HG03097 (cell line): Measurements from ENCODE around the gene CA14.
A peak's percentile ranks its signal among the peaks of the same experiment; 100 is the strongest.
"Not testable (repeated sequence)": the region's sequence is repeated elsewhere in the genome, so short reads cannot be mapped to it uniquely, and the experiment has no call there.

ENCODE experiments used
- ATAC-seq: cut with Tn5 transposase; IDR thresholded peaks from one replicate; pipeline ENCODE4 v1.9.1; 2021; ENCODE audit not compliant: unreplicated experiment, low FRiP score

Gene CA14

DNA sequence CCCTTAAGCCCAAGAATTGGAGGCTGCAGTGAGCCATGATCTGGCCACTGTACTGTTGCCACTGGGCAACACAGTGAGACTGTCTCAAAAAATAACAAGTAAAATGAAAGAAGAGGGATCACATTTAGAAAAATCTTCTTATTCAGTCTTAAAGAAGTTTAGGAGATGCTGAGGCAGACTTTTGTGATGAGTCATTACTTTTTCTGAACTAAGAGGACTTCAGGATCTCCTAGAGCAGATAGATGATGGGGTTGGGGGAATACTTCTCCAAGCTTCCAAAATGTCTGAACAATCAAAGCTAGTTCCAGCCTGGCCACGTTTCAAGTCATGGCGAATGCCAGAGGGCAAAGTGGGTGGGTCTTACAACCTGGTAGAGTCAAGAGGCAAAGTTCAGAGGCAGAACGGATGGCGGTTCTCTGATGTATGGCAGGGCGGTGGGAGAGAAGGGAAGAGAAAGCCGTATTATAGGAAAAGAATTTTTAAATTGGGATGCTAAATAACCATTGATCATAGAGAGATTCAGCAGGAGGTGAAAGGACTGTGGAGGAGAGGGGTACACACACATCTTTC, 22.6 kb downstream of the CA14 start:
- ATAC-seq, result no peak

DNA sequence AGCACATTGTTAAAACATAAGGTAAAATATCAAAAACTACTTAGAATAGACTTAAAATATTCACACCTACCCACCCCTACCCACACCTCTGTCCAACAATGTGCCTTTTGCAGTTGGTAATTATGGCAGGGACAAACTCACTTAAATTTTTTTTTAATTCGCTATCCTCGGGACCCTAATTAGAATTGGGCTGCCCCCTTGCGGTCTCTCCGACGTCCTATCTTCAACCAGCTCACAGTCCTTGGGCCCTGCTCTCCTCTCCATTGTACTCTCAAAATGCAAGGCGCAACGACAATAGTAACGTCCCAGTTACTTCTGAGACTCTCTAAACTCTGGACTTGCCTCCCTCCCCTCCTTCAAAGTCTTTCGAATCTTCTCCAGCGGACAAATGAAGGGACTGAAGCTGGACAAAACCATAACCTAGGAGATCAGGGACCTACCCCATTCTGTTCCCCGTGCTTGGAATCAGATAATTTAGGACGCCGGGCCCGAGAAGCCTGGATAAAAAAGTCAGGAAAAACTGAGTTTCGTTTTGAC, 23.7 kb downstream of the CA14 start:
- no peak for ATAC-seq

DNA sequence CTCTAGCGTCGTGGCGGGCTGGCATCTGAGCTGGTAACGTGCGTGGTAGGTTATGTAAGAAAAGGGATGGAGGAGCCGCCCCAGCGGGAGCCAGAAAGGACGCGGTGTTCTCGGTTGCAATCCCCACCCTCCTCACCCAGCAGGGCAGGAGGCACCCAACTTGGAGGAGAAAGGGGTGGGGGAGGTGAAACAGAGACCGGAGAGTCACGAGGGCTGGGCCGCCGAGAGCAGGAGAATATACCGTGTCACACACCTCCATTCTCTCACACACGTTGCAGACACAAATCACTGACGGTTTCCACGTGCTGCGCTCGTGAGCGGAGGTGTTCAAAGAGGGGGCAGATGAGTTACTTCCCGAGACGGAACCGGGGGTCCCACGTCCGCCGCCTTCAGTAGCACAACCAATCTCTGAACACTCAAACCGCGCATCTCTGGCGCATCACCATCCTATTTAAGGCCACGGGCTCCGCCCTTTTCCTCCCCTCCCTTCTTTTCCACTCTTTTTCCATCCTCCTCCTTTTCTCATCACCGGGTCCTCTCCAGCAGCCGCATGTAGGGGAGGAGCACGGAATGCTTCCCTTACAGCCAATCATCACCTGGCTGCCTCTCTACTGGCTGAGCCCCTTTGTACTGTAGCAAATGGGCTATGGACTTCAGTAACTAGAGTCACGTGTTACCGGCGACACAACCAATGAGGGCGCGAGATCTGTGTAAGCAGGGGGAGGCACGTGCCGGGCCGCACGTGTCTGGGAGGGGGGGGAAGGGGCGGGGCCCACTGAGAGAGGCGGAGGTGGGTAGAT, 24.4 kb downstream of the CA14 start, which contains the start of gene CIART:
Gene CIART, plus strand, starts transcription at position 797 of the 800 bp plus-strand sequence. CDS start 714 bp downstream, outside the sequence.
- peak; percentile 89 for ATAC-seq

DNA sequence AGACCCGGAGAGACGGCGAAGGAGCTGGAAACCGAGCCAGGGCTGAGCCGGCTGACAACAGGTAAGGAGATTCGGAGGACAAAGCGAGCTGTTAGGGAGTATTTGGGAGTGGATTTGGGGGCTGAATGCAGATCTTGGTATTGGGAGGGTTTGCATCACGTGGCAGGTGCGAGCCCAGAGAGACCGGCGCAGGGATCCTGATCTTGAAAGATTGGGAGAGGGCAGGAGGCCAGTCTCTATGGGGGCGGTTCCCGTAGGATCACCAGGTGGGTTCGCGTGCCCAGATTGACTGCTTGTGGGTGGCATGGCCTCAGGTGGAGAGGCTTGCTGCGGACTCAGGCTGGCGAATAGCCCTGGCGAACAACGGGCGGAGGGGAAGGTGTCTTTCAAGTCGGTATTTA, 25.0 kb downstream of the CA14 start:
- ATAC-seq, result no peak

DNA sequence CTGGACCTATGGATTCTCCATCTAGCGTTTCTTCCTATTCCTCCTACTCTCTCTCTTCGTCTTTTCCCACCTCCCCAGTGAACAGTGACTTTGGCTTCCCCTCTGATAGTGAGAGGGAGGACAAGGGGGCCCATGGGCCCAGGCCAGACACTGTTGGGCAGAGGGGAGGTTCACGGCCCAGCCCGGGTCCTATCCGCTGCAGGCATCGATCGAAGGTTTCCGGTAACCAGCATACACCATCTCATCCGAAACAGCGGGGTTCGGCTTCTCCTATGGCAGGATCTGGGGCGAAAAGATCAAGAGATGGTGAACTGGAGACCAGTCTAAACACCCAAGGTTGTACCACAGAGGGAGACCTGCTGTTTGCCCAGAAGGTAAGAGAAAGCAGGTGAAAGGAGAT, 25.7 kb downstream of the CA14 start:
- no peak for ATAC-seq

DNA sequence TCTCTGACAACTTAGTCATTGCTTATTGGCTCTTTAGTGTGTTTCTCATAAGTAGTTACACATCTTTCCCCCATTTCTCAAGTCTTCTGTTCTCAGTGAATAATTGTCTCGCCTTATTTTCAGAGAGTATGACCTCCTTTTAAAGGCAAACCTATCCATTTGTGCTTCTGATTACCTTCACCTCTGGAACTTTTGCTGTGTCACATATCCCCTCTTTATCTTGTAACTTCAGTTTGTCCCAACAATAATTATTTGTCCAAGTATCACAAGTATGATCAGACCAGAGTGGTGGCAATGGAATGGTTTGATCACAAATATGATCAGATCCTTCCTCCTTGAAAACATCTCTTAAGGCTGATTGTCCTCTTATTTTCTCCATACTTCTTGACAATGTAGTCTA, 30.8 kb downstream of the CA14 start:
- ATAC-seq, result no peak

DNA sequence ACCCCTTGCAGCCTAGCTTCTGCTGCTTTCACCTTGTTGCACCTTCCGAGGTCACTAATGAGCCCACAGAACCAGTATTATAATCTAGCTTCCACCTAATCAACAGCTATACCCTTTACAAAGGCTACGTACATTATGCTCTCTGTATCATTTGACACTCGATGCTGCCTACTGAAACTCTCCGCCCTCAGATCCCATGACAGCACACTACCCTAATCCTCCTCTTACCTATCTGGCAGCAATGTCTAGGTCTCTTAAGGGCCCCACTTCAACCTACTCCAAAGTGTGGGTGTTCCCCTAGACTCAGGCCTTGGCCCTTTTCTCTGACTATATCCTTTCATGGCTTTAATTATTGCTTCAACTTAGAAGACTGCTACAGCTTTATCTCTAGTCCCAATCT, 31.2 kb downstream of the CA14 start:
- ATAC-seq, result no peak

DNA sequence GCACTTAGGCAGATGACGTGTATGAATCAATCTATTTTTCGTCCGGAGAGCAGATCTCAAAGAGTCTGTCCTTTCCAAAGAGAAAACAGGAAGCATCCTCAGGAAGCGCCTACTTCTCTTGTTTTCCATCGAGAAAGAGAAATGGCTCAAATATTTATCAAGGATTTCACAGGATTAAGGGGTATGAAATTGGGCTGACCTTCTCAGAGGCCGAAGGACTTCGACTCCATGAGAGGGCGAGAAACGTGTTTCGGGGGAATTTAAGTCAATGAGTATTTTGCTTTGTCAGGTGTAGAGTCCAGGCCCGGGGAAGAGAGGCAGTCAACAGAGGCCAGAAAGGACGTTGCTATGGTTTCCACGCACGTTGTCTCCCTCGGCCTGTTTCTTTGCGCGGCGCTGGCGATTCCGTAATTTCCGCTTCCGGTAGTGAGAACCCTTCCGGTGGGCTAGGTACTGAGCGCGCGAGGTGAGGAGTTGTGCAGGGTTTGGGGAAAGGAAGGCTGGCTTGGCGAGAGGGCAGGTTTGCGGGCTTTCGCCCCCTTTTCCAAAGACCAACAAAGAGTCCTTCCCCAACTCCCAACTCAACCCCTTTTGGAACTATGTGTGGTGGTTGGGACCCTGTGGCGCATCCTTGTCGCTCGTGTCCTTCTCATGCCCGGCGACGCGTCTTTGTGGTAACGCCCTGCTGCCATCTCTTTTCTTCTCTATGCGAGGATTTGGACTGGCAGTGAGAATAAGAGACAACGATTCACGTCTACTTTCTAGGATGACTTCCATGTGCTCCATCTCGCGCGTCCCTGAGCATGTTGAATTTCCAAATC, 36.1 kb downstream of the CA14 start, which contains the start of gene MRPS21:
Gene MRPS21, plus strand, starts transcription at position 429 of the 821 bp plus-strand sequence. CDS start 506 bp downstream, outside the sequence.
- ATAC-seq, result peak; percentile 85

DNA sequence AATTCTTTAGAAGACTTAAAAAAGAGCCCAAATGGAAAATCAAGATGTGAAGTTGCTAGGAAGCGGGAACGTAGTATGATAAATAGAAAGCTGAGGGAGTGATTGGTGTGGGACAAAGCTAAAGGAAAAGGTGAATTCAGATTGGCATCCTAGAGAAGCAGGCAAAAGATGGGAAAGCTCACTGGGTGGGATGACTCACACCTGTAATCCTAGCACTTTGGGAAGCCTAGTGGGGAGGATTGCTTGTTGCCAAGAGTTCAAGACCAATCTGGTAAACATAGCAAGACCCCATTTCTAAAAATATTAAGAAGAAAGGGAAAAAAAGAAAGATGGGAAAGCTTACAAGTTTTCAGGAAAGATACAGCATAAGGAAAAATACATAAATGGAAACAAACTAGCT, 37.9 kb downstream of the CA14 start:
- no peak for ATAC-seq

DNA sequence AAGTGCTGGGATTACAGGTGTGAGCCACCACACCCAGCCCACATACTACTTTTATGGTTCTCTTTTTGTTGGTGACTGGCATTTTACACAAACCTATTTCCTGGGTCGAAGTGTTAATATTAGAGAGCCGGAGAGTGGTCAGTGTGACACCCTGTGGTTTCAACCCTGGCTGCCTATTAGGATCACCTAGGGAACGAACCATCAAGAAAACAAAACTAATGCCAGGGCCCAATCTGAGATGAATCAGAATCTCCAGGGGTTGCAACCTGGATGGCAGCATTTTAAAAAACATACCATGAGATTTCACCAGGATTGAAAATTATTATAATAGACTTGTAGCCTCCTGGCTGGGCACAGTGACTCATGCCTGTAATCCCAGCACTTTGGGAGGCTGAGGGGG, 42.1 kb downstream of the CA14 start:
- no peak for ATAC-seq

DNA sequence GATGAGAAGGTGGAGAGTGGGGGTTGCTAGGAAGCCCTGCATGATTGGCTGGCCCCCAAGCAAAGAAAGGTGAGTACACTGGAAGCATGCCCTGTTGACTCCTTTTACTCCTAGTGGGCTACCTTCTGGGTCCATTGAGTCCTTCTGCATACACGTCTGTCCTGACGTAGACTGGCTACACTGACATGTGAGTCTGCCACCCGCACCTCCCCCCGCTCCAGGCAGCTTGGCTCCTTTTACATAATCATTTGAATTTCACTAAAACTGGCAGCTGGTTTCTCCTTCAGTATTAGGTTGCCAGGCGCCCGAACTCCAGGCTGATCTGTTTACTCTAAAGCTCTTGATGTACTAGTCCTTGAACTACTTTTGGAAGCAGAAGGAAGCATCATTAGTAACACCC, 44.8 kb downstream of the CA14 start:
- ATAC-seq, result no peak

DNA sequence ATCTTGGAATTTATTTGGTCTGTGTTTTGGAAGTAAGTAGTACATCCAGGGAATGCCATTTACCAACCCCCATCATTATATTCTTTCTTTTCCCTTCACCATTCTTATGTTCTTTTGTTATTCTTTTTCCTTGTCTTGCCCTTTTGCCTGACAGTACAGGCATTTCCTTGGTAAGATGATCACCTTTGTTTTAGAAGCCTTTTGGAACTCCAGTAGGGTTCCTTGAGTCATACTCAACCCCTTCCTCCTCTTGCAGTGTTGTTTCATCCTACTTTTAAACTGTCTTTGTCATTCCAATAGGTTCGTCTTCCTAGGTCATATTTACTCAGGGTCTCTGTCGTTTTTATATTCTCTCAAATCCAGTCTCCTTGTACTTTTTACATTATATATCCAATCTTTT, 45.3 kb downstream of the CA14 start:
- ATAC-seq, result no peak

DNA sequence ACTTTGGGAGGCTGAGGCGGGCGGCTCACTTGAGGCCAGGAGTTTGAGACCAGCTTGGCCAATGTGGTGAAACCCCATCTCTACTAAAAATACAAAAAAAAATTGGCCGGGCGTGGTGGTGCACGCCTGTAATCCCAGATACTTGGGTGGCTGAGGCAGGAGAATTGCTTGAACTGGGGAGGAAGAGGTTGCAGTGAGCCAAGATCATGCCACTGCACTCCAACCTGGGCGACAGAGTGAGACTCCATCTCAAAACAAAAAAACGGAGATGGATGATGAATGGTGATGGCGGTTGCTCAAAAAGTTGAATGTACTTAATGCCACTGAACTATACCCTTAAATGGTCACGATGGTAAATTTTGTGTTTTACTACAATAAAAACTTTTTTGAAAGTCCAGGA, 51.0 kb downstream of the CA14 start:
- not testable (repeated sequence) for ATAC-seq

DNA sequence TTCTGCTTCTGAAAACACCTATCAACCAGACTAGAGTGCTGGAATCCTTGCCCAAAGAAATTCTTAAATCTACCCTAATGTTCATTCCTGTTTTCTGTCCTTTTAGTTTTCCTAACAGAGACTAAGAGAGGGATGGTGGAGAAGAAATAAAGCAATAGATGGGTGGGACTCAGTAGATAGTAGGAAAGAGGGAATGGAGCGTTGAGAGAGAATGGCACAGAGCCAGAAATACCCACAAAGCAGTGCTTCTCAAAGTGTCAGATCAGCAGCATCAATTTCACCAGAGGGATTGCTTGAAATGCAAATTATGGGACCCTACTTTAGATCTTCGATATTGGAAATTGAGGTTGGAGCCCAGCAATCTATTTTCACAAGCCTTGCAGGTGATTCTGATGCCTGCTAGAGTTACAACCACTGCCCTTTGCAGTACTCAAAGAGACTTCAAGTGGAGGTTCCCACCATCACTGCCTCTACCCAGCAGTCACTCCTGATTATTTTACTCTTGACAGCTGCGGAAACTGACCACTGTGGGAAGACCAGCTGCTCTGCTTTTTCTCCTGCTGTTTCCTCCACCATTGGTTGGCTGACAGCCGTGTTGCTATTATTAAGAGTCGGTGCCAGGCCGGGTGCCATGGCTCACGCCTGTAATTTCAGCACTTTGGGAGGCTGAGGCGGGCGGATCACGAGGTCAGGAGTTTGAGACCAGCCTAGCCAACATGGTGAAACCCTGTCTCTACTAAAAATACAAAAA, 52.4 kb downstream of the CA14 start:
- ATAC-seq, result no peak

DNA sequence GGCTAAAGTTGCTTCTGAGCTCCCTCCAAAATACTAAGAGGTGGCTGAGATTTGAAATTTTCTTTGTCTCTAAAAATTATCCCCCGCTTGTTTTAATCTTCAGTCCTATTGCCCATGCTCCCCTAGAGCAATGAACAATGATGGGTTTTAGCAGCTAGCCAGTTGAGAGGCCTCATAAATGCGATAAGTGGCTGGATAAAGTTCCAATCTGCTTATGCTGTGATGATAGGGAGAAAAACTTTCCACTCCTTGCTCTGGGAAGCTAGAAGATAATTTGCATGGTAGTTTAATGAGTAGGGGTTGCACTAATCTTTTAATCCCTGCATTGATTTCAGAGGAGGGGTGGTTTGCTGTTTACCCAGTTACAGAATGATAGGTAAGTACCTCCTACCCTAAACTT, 54.2 kb downstream of the CA14 start:
- no peak for ATAC-seq
